GM19043 (cell line): Measurements from ENCODE around the gene RTN4RL1.

Experiments used
- ATAC-seq: cut with Tn5 transposase; IDR thresholded peaks from one replicate; pipeline ENCODE4 v1.9.1; 2021; ENCODE audit warnings: low read depth; ENCODE audit not compliant: unreplicated experiment

RTN4RL1 gene

GRCh38 chr17:1958134-1958881 lies 66.8 kb downstream of the RTN4RL1 start:
- no peak for ATAC-seq

GRCh38 chr17:1957037-1957436 lies 68.1 kb downstream of the RTN4RL1 start:
- no peak for ATAC-seq

GRCh38 chr17:1956134-1956533 lies 69.0 kb downstream of the RTN4RL1 start:
- no peak for ATAC-seq

- ATAC-seq = no peak
Observed at GRCh38 chr17:1953831-1954230, 71.3 kb downstream of the RTN4RL1 start.

GRCh38 chr17:1951920-1952319 lies 73.2 kb downstream of the RTN4RL1 start:
- no peak for ATAC-seq

- ATAC-seq = no peak
Observed at GRCh38 chr17:1949754-1950153, 75.4 kb downstream of the RTN4RL1 start.

GRCh38 chr17:1948517-1948825 lies 76.7 kb downstream of the RTN4RL1 start:
- ATAC-seq = no peak

- no peak for ATAC-seq
Observed at GRCh38 chr17:1947743-1948516, 77.2 kb downstream of the RTN4RL1 start.

- ATAC-seq = no peak
Observed at GRCh38 chr17:1947229-1947742, 77.8 kb downstream of the RTN4RL1 start.

- no peak for ATAC-seq
Observed at GRCh38 chr17:1946021-1946932, 78.9 kb downstream of the RTN4RL1 start.

GRCh38 chr17:1945621-1946020 lies 79.5 kb downstream of the RTN4RL1 start:
- ATAC-seq = no peak

GRCh38 chr17:1943436-1943831 lies 81.7 kb downstream of the RTN4RL1 start:
- no peak for ATAC-seq

GRCh38 chr17:1942666-1943435 lies 82.3 kb downstream of the RTN4RL1 start:
- ATAC-seq = no peak

GRCh38 chr17:1942066-1942365 lies 83.1 kb downstream of the RTN4RL1 start:
- ATAC-seq = no peak

GRCh38 chr17:1941272-1942065 lies 83.7 kb downstream of the RTN4RL1 start:
- no peak for ATAC-seq

- ATAC-seq = no peak
Observed at GRCh38 chr17:1940810-1941185, 84.3 kb downstream of the RTN4RL1 start.

- ATAC-seq = no peak
Observed at GRCh38 chr17:1939981-1940809, 84.9 kb downstream of the RTN4RL1 start.

GRCh38 chr17:1937461-1937860 lies 87.7 kb downstream of the RTN4RL1 start:
- no peak for ATAC-seq

GRCh38 chr17:1936766-1937165 lies 88.4 kb downstream of the RTN4RL1 start:
- no peak for ATAC-seq
